Caco-2 (cell line): ENCODE results near the gene RAB3D. TPM values are rescaled to one million over a fixed set of nuclear protein-coding genes. Genes with fewer than 3 reads are reported as not detected.

Experiments
- BruUV-seq: library from RNA; stranded (reverse); fragments of 400-500 nt; replicated peaks from 2 replicates; lab custom pipeline; 2021; lab: Mats Ljungman, UMichigan
- CTCF ChIA-PET: fragments of 300-600 bp; sonication (Branson Sonifier 250); formaldehyde crosslinking; loops from one replicate; lab custom pipeline; 2022; ENCODE audit warnings: antibody characterized with exemption; lab: Charles Lee
- POLR2A ChIA-PET: fragments of 300-600 bp; sonication (Branson Sonifier 250); formaldehyde crosslinking; loops from one replicate; lab custom pipeline; 2022; ENCODE audit warnings: antibody characterized with exemption; lab: Charles Lee
- DNase-seq, 2 experiments: peaks; one replicate each; pipeline versions ENCODE4 v3.0.0 to v3.0.0-alpha.2; 2020 to 2022
- H3K27me3 ChIP-seq: replicated peaks from 2 replicates; pipeline ENCODE4 v1.6.0; 2011; ENCODE audit warnings: low read length; ENCODE audit not compliant: control insufficient read depth, insufficient read depth
- H3K36me3 ChIP-seq: 2 replicates; pipeline ENCODE4 v1.5.1; 2011; ENCODE audit warnings: low read length; ENCODE audit not compliant: control insufficient read depth, insufficient read depth
- H3K4me1 ChIP-seq: fragments of 250-450 bp; sonication (Bioruptor Pico); 2 replicates; pipeline ENCODE4 v1.5.1; 2020; ENCODE audit warnings: mild to moderate bottlenecking
- H3K4me3 ChIP-seq: 2 replicates; pipeline ENCODE4 v1.5.1; 2011; ENCODE audit warnings: low read depth, mild to moderate bottlenecking, control low read depth, low read length
- H3K9me3 ChIP-seq: fragments of 250-450 bp; sonication (Bioruptor Pico); 2 replicates; pipeline ENCODE4 v1.5.1; 2020; ENCODE audit warnings: mild to moderate bottlenecking, moderate library complexity
- H3K27ac Mint-ChIP-seq: one replicate; pipeline ENCODE4 v1.8.0; 2022; ENCODE audit warnings: mixed read lengths; ENCODE audit not compliant: unreplicated experiment
- H3K27me3 Mint-ChIP-seq: one replicate; pipeline ENCODE4 v1.8.0; 2022; ENCODE audit warnings: mixed read lengths; ENCODE audit not compliant: insufficient read depth, unreplicated experiment
- H3K36me3 Mint-ChIP-seq: one replicate; pipeline ENCODE4 v1.8.0; 2022; ENCODE audit warnings: mild to moderate bottlenecking, mixed read lengths; ENCODE audit not compliant: insufficient read depth, unreplicated experiment
- H3K4me1 Mint-ChIP-seq: one replicate; pipeline ENCODE4 v1.8.0; 2022; ENCODE audit warnings: low read depth, mixed read lengths; ENCODE audit not compliant: unreplicated experiment
- H3K4me3 Mint-ChIP-seq: one replicate; pipeline ENCODE4 v1.8.0; 2022; ENCODE audit warnings: mild to moderate bottlenecking, moderate library complexity, mixed read lengths; ENCODE audit not compliant: unreplicated experiment
- H3K9me3 Mint-ChIP-seq: one replicate; pipeline ENCODE4 v1.8.0; 2022; ENCODE audit warnings: mixed read lengths; ENCODE audit not compliant: unreplicated experiment
- CTCF ChIP-seq, 2 experiments: fragments of 200-600 bp in 1 of 2; IDR thresholded peaks; 1 replicate in 1 of 2; 2 replicates in 1 of 2; pipeline versions ENCODE4 v1.5.1 to v1.8.0; 2011 to 2022; ENCODE audit warnings: antibody characterized with exemption in 1 of 2, control low read depth in 1 of 2, inconsistent platforms in 1 of 2, low read depth in 1 of 2, low read length in 1 of 2, mild to moderate bottlenecking in 1 of 2, moderate library complexity in 1 of 2; ENCODE audit not compliant: insufficient read depth in 1 of 2, severe bottlenecking in 1 of 2, unreplicated experiment in 1 of 2
- intact Hi-C: fragments of 100-400 bp; cut with micrococcal nuclease; formaldehyde crosslinking; loops from one replicate; pipeline ENCODE4 v1.10.0; 2022; ENCODE audit not compliant: unreplicated experiment
- total RNA-seq: library from RNA; stranded (reverse); gene quantifications from 2 replicates; pipeline ENCODE4 v1.2.3, GENCODE V29; 2022

RAB3D gene
- total RNA-seq, 1 experiment from 2014 or later, result 28.0 TPM

GRCh38 chr19:11331502-11331901 lies 8.0 kb downstream of the RAB3D start:
- DNase-seq, result no peak
- no peaks in the 10 kb centered on the region for H3K4me1 Mint-ChIP-seq
- no peak for TF ChIP-seq CTCF (IDR thresholded peaks at IDR 0.05; ENCODE audit: insufficient read depth in 1 of 2, low read depth in 1 of 2, low read length in 1 of 2, severe bottlenecking in 1 of 2, unreplicated experiment in 1 of 2)
- peaks cover 5% of the 10 kb centered on the region for H3K36me3 ChIP-seq
- H3K4me3 ChIP-seq, result no peak overlapping the region
- no TSS peak for BruUV-seq
- no peaks in the 10 kb centered on the region for H3K27me3 Mint-ChIP-seq
- intact Hi-C loops, result no loop called here
- POLR2A ChIA-PET, result no interaction called here
- no peaks in the 10 kb centered on the region for H3K27me3 ChIP-seq
- no peaks in the 10 kb centered on the region for H3K9me3 ChIP-seq
- no peaks in the 10 kb centered on the region for H3K9me3 Mint-ChIP-seq
- CTCF ChIA-PET, result interaction anchor here (0.7 kb wide), 1 partner anchor 8 kb away, joined by 3 read pairs; the partner anchor contains the start of gene RAB3D
- H3K4me1 ChIP-seq, result no peaks in the 10 kb centered on the region
- peaks cover 36% of the 10 kb centered on the region for H3K36me3 Mint-ChIP-seq
- H3K4me3 Mint-ChIP-seq, result no peak overlapping the region
- no peak overlapping the region for H3K27ac Mint-ChIP-seq

DNA sequence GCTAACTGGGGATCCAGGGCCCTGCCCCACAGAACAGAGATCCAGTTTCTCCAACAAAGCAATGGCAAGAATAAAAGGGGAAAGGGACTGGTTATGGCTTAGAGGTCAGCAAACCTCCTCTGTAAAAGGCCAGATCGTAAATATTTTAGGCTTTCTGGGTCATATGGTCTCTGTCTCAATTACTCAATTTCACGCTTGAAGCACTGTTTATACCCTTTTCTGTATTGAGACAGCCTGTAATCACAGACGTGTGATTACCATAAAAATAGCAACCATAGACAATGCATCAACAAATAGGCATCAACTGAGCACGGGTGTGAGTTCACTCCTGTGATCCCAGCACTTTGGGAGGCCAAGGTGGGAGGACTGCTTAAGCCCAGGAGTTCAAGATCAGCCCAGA lies 9.3 kb downstream of the RAB3D start:
- ChIA-PET POLR2A (no interaction called here), CTCF (no interaction called here)
- Histone ChIP-seq H3K36me3 (peaks cover under 1% of the 10 kb centered on the region), H3K4me1 (no peaks in the 10 kb centered on the region), H3K9me3 (no peaks in the 10 kb centered on the region), H3K4me3 (no peak overlapping the region), H3K27me3 (no peaks in the 10 kb centered on the region)
- TF ChIP-seq CTCF (IDR thresholded peaks at IDR 0.05; ENCODE audit: insufficient read depth in 1 of 2, low read depth in 1 of 2, low read length in 1 of 2, severe bottlenecking in 1 of 2, unreplicated experiment in 1 of 2), result no peak
- intact Hi-C loops, result no loop called here
- no peaks in the 10 kb centered on the region for H3K9me3 Mint-ChIP-seq
- BruUV-seq, result no TSS peak
- no peak for DNase-seq
- H3K4me1 Mint-ChIP-seq, result no peaks in the 10 kb centered on the region
- H3K36me3 Mint-ChIP-seq, result peaks cover 26% of the 10 kb centered on the region
- no peak overlapping the region for H3K27ac Mint-ChIP-seq
- no peak overlapping the region for H3K4me3 Mint-ChIP-seq
- H3K27me3 Mint-ChIP-seq, result no peaks in the 10 kb centered on the region

DNA sequence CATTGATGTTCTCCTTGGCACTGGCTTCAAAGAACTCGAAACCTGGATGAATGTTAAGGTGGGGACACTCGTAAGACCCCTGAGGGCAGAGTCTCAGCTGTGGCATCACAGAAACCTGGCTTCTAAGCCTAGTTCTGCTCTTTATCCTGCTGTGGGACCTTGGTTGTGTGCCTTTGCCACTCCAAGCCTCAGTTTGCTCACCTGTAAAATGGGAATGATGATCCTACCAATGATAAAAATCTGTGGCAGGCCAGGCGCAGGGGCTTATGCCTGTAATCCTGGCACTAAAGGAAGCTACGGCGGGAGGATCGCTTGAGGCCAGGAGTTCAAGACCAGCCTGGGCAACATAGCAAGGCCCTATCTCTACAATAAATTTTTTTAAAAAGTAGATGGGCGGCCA lies 13.9 kb downstream of the RAB3D start:
- intact Hi-C loops, result no loop called here
- Histone ChIP-seq H3K4me3 (no peak overlapping the region), H3K36me3 (no peaks in the 10 kb centered on the region; the same call in 1 of the 2 replicates), H3K9me3 (no peaks in the 10 kb centered on the region), H3K4me1 (peaks cover 7% of the 10 kb centered on the region; the same call in 1 of the 2 replicates), H3K27me3 (no peaks in the 10 kb centered on the region)
- BruUV-seq, result no TSS peak
- Mint-ChIP-seq H3K4me3 (no peak overlapping the region), H3K9me3 (no peaks in the 10 kb centered on the region), H3K27me3 (no peaks in the 10 kb centered on the region), H3K36me3 (peaks cover 20% of the 10 kb centered on the region), H3K27ac (no peak overlapping the region), H3K4me1 (peaks cover 18% of the 10 kb centered on the region)
- CTCF ChIA-PET, result interaction anchor here (1.2 kb wide), 1 partner anchor 49 kb away, joined by 3 read pairs; the partner anchor contains the start of gene SWSAP1
- no peak for TF ChIP-seq CTCF (IDR thresholded peaks at IDR 0.05; ENCODE audit: insufficient read depth in 1 of 2, low read depth in 1 of 2, low read length in 1 of 2, severe bottlenecking in 1 of 2, unreplicated experiment in 1 of 2)
- DNase-seq, result no peak
- POLR2A ChIA-PET, result no interaction called here
